Sigmoid colon (tissue), 7 donors: ENCODE results near the gene EIF1. TPM values are rescaled to one million over a fixed set of nuclear protein-coding genes. Genes with fewer than 3 reads are reported as not detected.

Experiments used
- DNase-seq: peaks from one replicate; pipeline ENCODE4 v3.0.0-alpha.2; 2019
- H3K27ac ChIP-seq, 4 donors: fragments of 200-600 bp; sonication (generic); one replicate each; pipeline ENCODE4 v1.5.1; 2016 to 2019; ENCODE audit warnings: mild to moderate bottlenecking in 1 of 4
- H3K27me3 ChIP-seq, 3 donors: fragments of 200-600 bp; sonication (generic); one replicate each; pipeline ENCODE4 v1.5.1; 2019; ENCODE audit warnings: mild to moderate bottlenecking in 1 of 3
- H3K36me3 ChIP-seq, 4 donors: fragments of 200-600 bp; sonication (generic); one replicate each; pipeline ENCODE4 v1.5.1; 2016 to 2019
- H3K4me1 ChIP-seq, 4 donors: fragments of 200-600 bp; sonication (generic); one replicate each; pipeline ENCODE4 v1.5.1; 2017 to 2019
- H3K4me3 ChIP-seq, 4 donors: fragments of 200-600 bp; sonication (generic); one replicate each; pipeline ENCODE4 v1.5.1; 2017 to 2019; ENCODE audit warnings: mild to moderate bottlenecking in 2 of 4, moderate library complexity in 1 of 4
- H3K9me3 ChIP-seq, 4 donors: fragments of 200-600 bp in 3 of 4; sonication (generic) in 3 of 4; one replicate each; pipeline versions ENCODE4 v1.5.1 to v1.6.1; 2013 to 2019
- EP300 ChIP-seq, 4 donors: sonication (generic); formaldehyde crosslinking; IDR thresholded peaks; one replicate each; pipeline ENCODE4 v1.6.1; 2017; ENCODE audit warnings: antibody characterized with exemption in 4 of 4
- POLR2A ChIP-seq, 2 donors: fragments of 450-650 bp; IDR thresholded peaks; one replicate each; pipeline ENCODE4 v1.6.1; 2016; ENCODE audit warnings: antibody characterized with exemption in 2 of 2, mild to moderate bottlenecking in 2 of 2, moderate library complexity in 2 of 2
- POLR2AphosphoS5 ChIP-seq, 4 donors: sonication (generic); formaldehyde crosslinking; IDR thresholded peaks; one replicate each; pipeline ENCODE4 v1.6.1; 2017; ENCODE audit warnings: antibody characterized with exemption in 4 of 4
- WGBS, 2 donors: extraction: QIAGEN DNeasy Blood & Tissue Kit; methylation state at CpG; one replicate each; pipeline ENCODE4 v1.1.7; 2013; 5-methylcytosine and 5-hydroxymethylcytosine counted together
- intact Hi-C: fragments of 100-400 bp; cut with DNase I; formaldehyde crosslinking; loops from one replicate; pipeline ENCODE4 v1.15.1; 2023
- polyA plus RNA-seq, 3 donors: library from polyadenylated mRNA; stranded (reverse); fragments of 200-250 nt; gene quantifications; one replicate each; pipeline ENCODE4 v1.2.3, GENCODE V29; 2013
- total RNA-seq, 4 donors: library from RNA; depleted of rRNA; stranded (reverse); fragments of >200 nt; gene quantifications; one replicate each; pipeline ENCODE4 v1.1.0, GENCODE V29; 2016
- TF ChIP-seq, protein P1 (sequence below), 4 experiments: fragments of 450-650 bp in 3 of 4; fragments of 200-600 bp in 1 of 4; IDR thresholded peaks; one replicate each; pipeline ENCODE4 v1.5.1; 2016 to 2019; ENCODE audit warnings: antibody characterized with exemption in 4 of 4, mild to moderate bottlenecking in 3 of 4, moderate library complexity in 2 of 4
- donor health status: healthy with polysubstance abuse.
- donor health status: Bipolar disorder and iron deficiency.
- donor health status: healthy.

The EIF1 gene
- total and polyA plus RNA-seq, 7 donors = 246 to 572 (median 481) TPM

GRCh38 chr17:41678907-41679739 is 9.6 kb upstream of the EIF1 start:
- intact Hi-C loops = no loop called here
- H3K9me3 ChIP-seq = no peaks in the 10 kb centered on the region
- H3K4me1 ChIP-seq = no peaks in the 10 kb centered on the region
- TF ChIP-seq POLR2AphosphoS5 (IDR thresholded peaks at IDR 0.05) (peak in 1 of 4 donors; percentile 52), POLR2A (IDR thresholded peaks at IDR 0.05) (no peak)
- TF ChIP-seq, protein P1, sequence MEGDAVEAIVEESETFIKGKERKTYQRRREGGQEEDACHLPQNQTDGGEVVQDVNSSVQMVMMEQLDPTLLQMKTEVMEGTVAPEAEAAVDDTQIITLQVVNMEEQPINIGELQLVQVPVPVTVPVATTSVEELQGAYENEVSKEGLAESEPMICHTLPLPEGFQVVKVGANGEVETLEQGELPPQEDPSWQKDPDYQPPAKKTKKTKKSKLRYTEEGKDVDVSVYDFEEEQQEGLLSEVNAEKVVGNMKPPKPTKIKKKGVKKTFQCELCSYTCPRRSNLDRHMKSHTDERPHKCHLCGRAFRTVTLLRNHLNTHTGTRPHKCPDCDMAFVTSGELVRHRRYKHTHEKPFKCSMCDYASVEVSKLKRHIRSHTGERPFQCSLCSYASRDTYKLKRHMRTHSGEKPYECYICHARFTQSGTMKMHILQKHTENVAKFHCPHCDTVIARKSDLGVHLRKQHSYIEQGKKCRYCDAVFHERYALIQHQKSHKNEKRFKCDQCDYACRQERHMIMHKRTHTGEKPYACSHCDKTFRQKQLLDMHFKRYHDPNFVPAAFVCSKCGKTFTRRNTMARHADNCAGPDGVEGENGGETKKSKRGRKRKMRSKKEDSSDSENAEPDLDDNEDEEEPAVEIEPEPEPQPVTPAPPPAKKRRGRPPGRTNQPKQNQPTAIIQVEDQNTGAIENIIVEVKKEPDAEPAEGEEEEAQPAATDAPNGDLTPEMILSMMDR (IDR thresholded peaks at IDR 0.05) = no peak
- peak; percentile 48 for DNase-seq
- H3K4me3 ChIP-seq = peak overlapping the region in 1 of 4 donors; percentile 3
- H3K27me3 ChIP-seq = peaks cover 0 to 8% (median 0%) of the 10 kb centered on the region in 3 donors
- no peaks in the 10 kb centered on the region for H3K36me3 ChIP-seq
- H3K27ac ChIP-seq = peak overlapping the region; percentile 28 to 69 (median 43)
- 13 to 18% methylated on average over 6 of the region's 6 CpGs for WGBS, 2 donors

GRCh38 chr17:41679740-41680425 is 8.8 kb upstream of the EIF1 start:
- 85 to 86% methylated on average over 5 of the region's 5 CpGs for WGBS, 2 donors
- Histone ChIP-seq H3K4me3 (no peak overlapping the region), H3K27ac (peak overlapping the region in 1 of 4 donors; percentile 69), H3K9me3 (no peaks in the 10 kb centered on the region), H3K36me3 (no peaks in the 10 kb centered on the region), H3K27me3 (peaks cover 0 to 8% (median 0%) of the 10 kb centered on the region in 3 donors), H3K4me1 (no peaks in the 10 kb centered on the region)
- DNase-seq = no peak
- TF ChIP-seq POLR2AphosphoS5 (IDR thresholded peaks at IDR 0.05) (no peak), EP300 (IDR thresholded peaks at IDR 0.05) (no peak), POLR2A (IDR thresholded peaks at IDR 0.05) (no peak)
- TF ChIP-seq, protein P1 (IDR thresholded peaks at IDR 0.05) = no peak
- intact Hi-C loops = no loop called here

DNA sequence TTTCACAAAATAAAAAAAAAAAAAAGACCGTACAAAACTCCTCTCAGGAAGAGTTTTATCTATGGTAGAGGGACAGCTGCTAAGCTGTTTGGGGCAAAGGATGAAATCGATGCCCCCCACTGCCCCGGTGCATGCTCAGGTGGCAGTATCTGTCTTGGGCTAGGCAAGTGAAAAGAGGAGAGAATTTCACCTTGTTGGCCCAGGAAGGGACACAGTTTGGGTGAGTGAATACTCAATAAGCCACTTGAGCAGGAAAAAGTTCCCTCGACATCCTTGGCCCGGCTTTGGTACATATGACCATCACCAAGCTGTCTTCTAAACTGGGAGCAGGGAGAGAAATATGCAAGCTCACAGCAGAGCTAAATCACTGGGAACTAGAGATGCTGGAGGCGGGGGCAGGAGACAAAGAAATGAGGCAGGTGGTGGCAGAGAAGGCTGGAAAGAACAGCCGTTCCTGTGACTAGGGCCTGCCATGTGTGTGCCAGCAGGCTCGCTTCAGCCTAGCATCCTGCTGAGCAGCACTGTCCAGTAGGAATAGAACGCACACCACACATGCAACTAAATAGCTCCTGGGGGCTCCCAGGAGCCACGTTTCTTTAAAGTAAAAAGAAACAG is 8.2 kb upstream of the EIF1 start:
- H3K27ac ChIP-seq = no peak overlapping the region
- intact Hi-C loops = no loop called here

DNA sequence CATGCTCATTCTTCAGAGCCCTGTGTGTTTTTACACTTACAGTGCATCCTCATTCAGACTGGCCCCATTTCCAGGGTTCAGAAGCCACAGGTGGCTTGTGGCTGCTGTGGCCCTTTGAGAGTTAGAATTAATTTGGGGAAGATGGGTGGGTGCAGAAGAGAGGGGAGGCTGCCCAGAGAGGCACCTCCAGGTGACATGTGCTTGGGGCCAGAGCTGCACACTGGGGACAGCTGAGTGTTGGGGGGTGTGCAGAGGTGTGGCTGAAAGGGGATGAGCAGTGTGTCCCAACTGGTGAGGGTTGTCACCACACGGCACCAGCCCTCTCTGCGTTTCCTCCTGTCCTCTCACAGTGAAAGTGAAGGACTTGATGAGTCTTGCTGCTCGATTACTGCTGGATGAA is 6.9 kb upstream of the EIF1 start:
- TF ChIP-seq POLR2A (IDR thresholded peaks at IDR 0.05) = no peak
- intact Hi-C loops = no loop called here

More for the DNA sequence above, 8.2 kb upstream of the EIF1 start:
- no peaks in the 10 kb centered on the region for H3K9me3 ChIP-seq
- WGBS, 2 donors = 90 to 92% methylated on average over 10 of the region's 10 CpGs
- H3K36me3 ChIP-seq = no peaks in the 10 kb centered on the region
- no peaks in the 10 kb centered on the region for H3K4me1 ChIP-seq
- H3K27me3 ChIP-seq = peaks cover 0 to 8% (median 0%) of the 10 kb centered on the region in 3 donors
- no peak for DNase-seq
- TF ChIP-seq POLR2A (IDR thresholded peaks at IDR 0.05) (no peak), POLR2AphosphoS5 (IDR thresholded peaks at IDR 0.05) (no peak), EP300 (IDR thresholded peaks at IDR 0.05) (no peak)
- TF ChIP-seq, protein P1 (IDR thresholded peaks at IDR 0.05) = no peak
- no peak overlapping the region for H3K4me3 ChIP-seq

GRCh38 chr17:41682631-41683030 is 6.1 kb upstream of the EIF1 start:
- Histone ChIP-seq H3K27ac (no peak overlapping the region), H3K4me1 (peaks cover 0 to 1% (median 0%) of the 10 kb centered on the region in 4 donors), H3K4me3 (no peak overlapping the region), H3K9me3 (no peaks in the 10 kb centered on the region), H3K27me3 (no peaks in the 10 kb centered on the region), H3K36me3 (no peaks in the 10 kb centered on the region)
- peak; percentile 39 for DNase-seq
- 77 to 88% methylated on average over 5 of the region's 5 CpGs for WGBS, 2 donors
- intact Hi-C loops = no loop called here
- TF ChIP-seq, protein P1 (IDR thresholded peaks at IDR 0.05) = no peak
- TF ChIP-seq EP300 (IDR thresholded peaks at IDR 0.05) (no peak), POLR2AphosphoS5 (IDR thresholded peaks at IDR 0.05) (no peak), POLR2A (IDR thresholded peaks at IDR 0.05) (no peak)

More for the DNA sequence above, 6.9 kb upstream of the EIF1 start:
- H3K4me1 ChIP-seq = no peaks in the 10 kb centered on the region
- 85 to 87% methylated on average over 3 of the region's 3 CpGs for WGBS, 2 donors
- no peak for DNase-seq
- no peak overlapping the region for H3K27ac ChIP-seq
- no peak overlapping the region for H3K4me3 ChIP-seq
- no peaks in the 10 kb centered on the region for H3K36me3 ChIP-seq
- H3K27me3 ChIP-seq = peaks cover 0 to 7% (median 0%) of the 10 kb centered on the region in 3 donors
- no peaks in the 10 kb centered on the region for H3K9me3 ChIP-seq
